Stimulated activated CD8-positive, alpha-beta memory T cell treated with anti-CD3 and anti-CD28 coated beads, Interleukin-15, amount 100 ng/mL, for 4 hours (primary cell): ENCODE data around the gene MARF1.
"Not testable (repeated sequence)": the region's sequence is repeated elsewhere in the genome, so short reads cannot be mapped to it uniquely, and the experiment has no call there.

Experiments
- DNase-seq, 2 donors: peaks; one replicate each; pipeline ENCODE4 v3.0.0-alpha.2; 2020; ENCODE audit warnings: low read depth in 2 of 2

The MARF1 gene

GRCh38 chr16:15621456-15621855, 21.5 kb downstream of the MARF1 start:
- DNase-seq, result no peak

- DNase-seq, result no peak
These were observed 22.3 kb downstream of the MARF1 start for GRCh38 chr16:15620611-15621195.

- no peak for DNase-seq
These were observed 24.6 kb downstream of the MARF1 start for GRCh38 chr16:15618392-15618791.

GRCh38 chr16:15617901-15618300, 25.1 kb downstream of the MARF1 start:
- no peak for DNase-seq

GRCh38 chr16:15616475-15617165, 26.3 kb downstream of the MARF1 start:
- no peak for DNase-seq

- no peak for DNase-seq
These were observed 26.9 kb downstream of the MARF1 start for GRCh38 chr16:15616012-15616411.

GRCh38 chr16:15613676-15614075, 29.3 kb downstream of the MARF1 start:
- no peak for DNase-seq

GRCh38 chr16:15611610-15612009, 31.3 kb downstream of the MARF1 start:
- DNase-seq, result no peak

- DNase-seq, result no peak
These were observed 32.5 kb downstream of the MARF1 start for GRCh38 chr16:15610369-15610871.

GRCh38 chr16:15609286-15609649, 33.7 kb downstream of the MARF1 start:
- DNase-seq, result no peak

- DNase-seq, result no peak
These were observed 34.3 kb downstream of the MARF1 start for GRCh38 chr16:15608398-15609285.

GRCh38 chr16:15607700-15608396, 35.1 kb downstream of the MARF1 start:
- no peak for DNase-seq

- DNase-seq, result not testable (repeated sequence)
These were observed 35.7 kb downstream of the MARF1 start for GRCh38 chr16:15607221-15607699.

GRCh38 chr16:15606518-15607220, 36.3 kb downstream of the MARF1 start:
- no peak for DNase-seq

- DNase-seq, result no peak
These were observed 37.0 kb downstream of the MARF1 start for GRCh38 chr16:15605839-15606517.

GRCh38 chr16:15604460-15605440, 38.2 kb downstream of the MARF1 start:
- no peak for DNase-seq

- no peak for DNase-seq
These were observed 40.5 kb downstream of the MARF1 start for GRCh38 chr16:15602285-15603044.

GRCh38 chr16:15601212-15601879, 41.6 kb downstream of the MARF1 start:
- no peak for DNase-seq
